CD4-positive, alpha-beta T cell (primary cell): ENCODE results near the gene TMEM95. TPM values are rescaled to one million over a fixed set of nuclear protein-coding genes. Genes with fewer than 3 reads are reported as not detected.

ENCODE experiments used
- ATAC-seq: fragments of 200-7000 bp; cut with Tn5 transposase; one replicate; pipeline ENCODE4 v1.10.0; 2022; ENCODE audit warnings: mild to moderate bottlenecking; ENCODE audit not compliant: poor library complexity
- CTCF ChIA-PET: fragments of 350-600 bp; sonication (Branson Sonifier 250); formaldehyde crosslinking; loops from one replicate; lab custom pipeline; 2021; ENCODE audit warnings: antibody characterized with exemption, inconsistent platforms; lab: Charles Lee
- POLR2A ChIA-PET: fragments of 350-600 bp; sonication (Branson Sonifier 250); formaldehyde crosslinking; loops from one replicate; lab custom pipeline; 2021; ENCODE audit warnings: antibody characterized with exemption, inconsistent platforms; lab: Charles Lee
- DNase-seq, 14 experiments: peaks; one replicate each; pipeline ENCODE4 v3.0.0-alpha.2; 2013 to 2020; ENCODE audit warnings: mixed read lengths in 2 of 14
- H3K27ac ChIP-seq, 2 donors: one replicate each; pipeline versions ENCODE4 v1.5.1 to v1.7.0; 2013; ENCODE audit warnings: low read length in 2 of 2, low read depth in 1 of 2, mild to moderate bottlenecking in 1 of 2
- H3K27me3 ChIP-seq, 2 experiments: 1 replicate in 1 of 2; 2 replicates in 1 of 2; pipeline versions ENCODE4 v1.6.1 to v1.7.0; 2013; ENCODE audit warnings: low read length in 2 of 2, control low read depth in 1 of 2, mild to moderate bottlenecking in 1 of 2, moderate library complexity in 1 of 2; ENCODE audit not compliant: insufficient read depth in 2 of 2, control insufficient read depth in 1 of 2
- H3K36me3 ChIP-seq: one replicate; pipeline ENCODE4 v1.6.1; 2013; ENCODE audit warnings: low read length, control low read depth; ENCODE audit not compliant: insufficient read depth
- H3K4me1 ChIP-seq: one replicate; pipeline ENCODE4 v1.6.1; 2013; ENCODE audit warnings: low read length, control low read depth; ENCODE audit not compliant: insufficient read depth
- H3K4me3 ChIP-seq: one replicate; pipeline ENCODE4 v1.5.1; 2013; ENCODE audit warnings: mild to moderate bottlenecking, low read length, moderate library complexity
- H3K9me3 ChIP-seq, 2 experiments: 1 replicate in 1 of 2; 2 replicates in 1 of 2; pipeline versions ENCODE4 v1.6.1 to v1.7.0; 2013; ENCODE audit warnings: low read length in 2 of 2, mild to moderate bottlenecking in 2 of 2, control low read depth in 1 of 2, moderate library complexity in 1 of 2; ENCODE audit not compliant: control insufficient read depth in 1 of 2, insufficient read depth in 1 of 2
- H3K27ac Mint-ChIP-seq: one replicate; pipeline ENCODE4 v1.8.0; 2020; ENCODE audit warnings: mixed read lengths
- H3K27me3 Mint-ChIP-seq: one replicate; pipeline ENCODE4 v1.8.0; 2021; ENCODE audit warnings: mixed read lengths
- H3K36me3 Mint-ChIP-seq: one replicate; pipeline ENCODE4 v1.8.0; 2021; ENCODE audit warnings: low read depth, mixed read lengths
- H3K4me1 Mint-ChIP-seq: one replicate; pipeline ENCODE4 v1.8.0; 2021; ENCODE audit warnings: low read depth, mixed read lengths
- H3K4me3 Mint-ChIP-seq: one replicate; pipeline ENCODE4 v1.8.0; 2020; ENCODE audit warnings: mild to moderate bottlenecking, mixed read lengths
- H3K9me3 Mint-ChIP-seq: one replicate; pipeline ENCODE4 v1.8.0; 2020; ENCODE audit warnings: mixed read lengths
- CTCF ChIP-seq: fragments of 200-600 bp; IDR thresholded peaks from one replicate; pipeline ENCODE4 v1.8.0; 2022; ENCODE audit warnings: antibody characterized with exemption, mild to moderate bottlenecking
- intact Hi-C, 2 experiments: fragments of 100-400 bp; cut with DNase I in 1 of 2; cut with micrococcal nuclease in 1 of 2; formaldehyde crosslinking; loops; one replicate each; pipeline versions ENCODE4 v1.15.1 to v1.9.0; 2023 to 2025; cut with DNase I, micrococcal nuclease
- total RNA-seq, 174 experiments: library from RNA in 2 of 174; stranded (reverse) in 2 of 174; gene quantifications; one replicate each; pipeline ENCODE4 v1.2.3 and lab custom pipeline; 2021 to 2026

TMEM95 gene
- total RNA-seq, 2 experiments from 2014 or later = not detected

DNA sequence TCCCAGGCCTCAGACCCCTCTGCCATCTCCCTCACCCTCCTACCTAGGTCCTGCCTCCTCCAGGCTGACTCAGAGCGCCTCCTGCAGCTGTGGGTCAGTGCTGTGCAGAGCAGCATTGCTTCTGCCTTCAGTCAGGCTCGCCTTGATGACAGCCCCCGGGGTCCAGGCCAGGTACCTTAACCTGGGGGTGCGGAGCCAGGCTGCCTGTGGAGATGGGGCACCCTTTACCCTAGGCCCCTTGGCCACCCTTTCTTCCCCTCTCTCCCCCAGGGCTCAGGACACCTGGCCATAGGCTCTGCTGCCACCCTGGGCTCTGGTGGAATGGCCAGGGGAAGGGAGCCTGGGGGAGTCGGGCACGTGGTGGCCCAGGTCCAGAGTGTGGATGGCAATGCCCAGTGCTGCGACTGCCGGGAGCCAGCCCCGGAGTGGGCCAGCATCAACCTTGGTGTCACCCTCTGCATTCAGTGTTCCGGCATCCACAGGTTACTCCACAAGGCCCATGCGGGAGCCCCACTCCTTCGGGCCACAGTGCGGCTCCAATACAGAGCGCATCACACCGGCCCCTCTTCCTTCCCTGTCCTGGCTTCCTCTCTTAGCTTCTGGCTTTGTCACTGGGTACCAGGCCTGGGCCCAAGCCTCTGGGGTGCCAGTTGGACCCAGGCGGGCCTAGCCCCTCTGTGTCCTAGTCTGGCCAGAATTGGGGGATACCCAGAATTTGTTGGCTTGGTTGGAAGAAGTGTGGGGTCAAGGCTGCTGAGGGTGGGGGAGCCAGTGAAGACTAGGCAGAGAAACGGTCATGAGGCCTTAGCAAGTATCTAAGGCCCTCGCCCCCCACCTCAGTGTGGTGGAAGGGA, 8.0 kb upstream of the TMEM95 start:
- TF ChIP-seq CTCF = no peak
- H3K27ac Mint-ChIP-seq = peak overlapping the region; percentile 36

GRCh38 chr17:7347630-7348477, 7.1 kb upstream of the TMEM95 start:
- Mint-ChIP-seq H3K27ac (peak overlapping the region; percentile 49), H3K4me1 (peaks cover 35% of the 10 kb centered on the region), H3K27me3 (no peaks in the 10 kb centered on the region), H3K9me3 (no peaks in the 10 kb centered on the region), H3K36me3 (peaks cover 77% of the 10 kb centered on the region), H3K4me3 (no peak overlapping the region)
- no peak for TF ChIP-seq CTCF
- ChIA-PET POLR2A (interaction anchor here (1.1 to 5.6 kb wide), 4 partner anchors 11 to 34 kb away, joined by 3 to 96 read pairs (median 6); partner anchors contain the start of genes ACAP1, GPS2 and NEURL4), CTCF (interaction anchor here (1.0 kb wide), 1 partner anchor 8 kb away, joined by 3 read pairs; no protein-coding TSS in a partner anchor)
- peaks cover 49% of the 10 kb centered on the region for H3K4me1 ChIP-seq
- ATAC-seq = no peak
- H3K4me3 ChIP-seq = no peak overlapping the region
- intact Hi-C loops = loop anchor here in 1 of 2 experiments (2.0 kb wide), 1 partner anchor 23 kb away; no protein-coding TSS in a partner anchor
- H3K27ac ChIP-seq = no peak overlapping the region
- H3K9me3 ChIP-seq = no peaks in the 10 kb centered on the region
- H3K36me3 ChIP-seq = peaks cover 75% of the 10 kb centered on the region
- DNase-seq = no peak
- H3K27me3 ChIP-seq = no peaks in the 10 kb centered on the region

More for the DNA sequence above, 8.0 kb upstream of the TMEM95 start:
- Mint-ChIP-seq H3K36me3 (peaks cover 81% of the 10 kb centered on the region), H3K27me3 (no peaks in the 10 kb centered on the region), H3K9me3 (no peaks in the 10 kb centered on the region), H3K4me1 (peaks cover 29% of the 10 kb centered on the region), H3K4me3 (no peak overlapping the region)
- Histone ChIP-seq H3K27me3 (no peaks in the 10 kb centered on the region), H3K36me3 (peaks cover 84% of the 10 kb centered on the region), H3K9me3 (no peaks in the 10 kb centered on the region), H3K27ac (no peak overlapping the region), H3K4me1 (peaks cover 45% of the 10 kb centered on the region), H3K4me3 (no peak overlapping the region)
- intact Hi-C loops = loop anchor here (1.0 to 2.0 kb wide), 2 partner anchors 22 to 67 kb away; no protein-coding TSS in a partner anchor
- no peak for DNase-seq
- POLR2A ChIA-PET = interaction anchor here (1.1 to 5.6 kb wide), 3 partner anchors 10 to 18 kb away, joined by 3 to 96 read pairs (median 21); partner anchors contain the start of genes ACAP1 and NEURL4
- CTCF ChIA-PET = no interaction called here
- no peak for ATAC-seq
